ENCODE measurements around the gene CAPN10. TPM values are rescaled to one million over a fixed set of nuclear protein-coding genes. Genes with fewer than 3 reads are reported as not detected.

Gene CAPN10
- total RNA-seq, 1 donor from 2014 or later: 62.7 TPM

DNA sequence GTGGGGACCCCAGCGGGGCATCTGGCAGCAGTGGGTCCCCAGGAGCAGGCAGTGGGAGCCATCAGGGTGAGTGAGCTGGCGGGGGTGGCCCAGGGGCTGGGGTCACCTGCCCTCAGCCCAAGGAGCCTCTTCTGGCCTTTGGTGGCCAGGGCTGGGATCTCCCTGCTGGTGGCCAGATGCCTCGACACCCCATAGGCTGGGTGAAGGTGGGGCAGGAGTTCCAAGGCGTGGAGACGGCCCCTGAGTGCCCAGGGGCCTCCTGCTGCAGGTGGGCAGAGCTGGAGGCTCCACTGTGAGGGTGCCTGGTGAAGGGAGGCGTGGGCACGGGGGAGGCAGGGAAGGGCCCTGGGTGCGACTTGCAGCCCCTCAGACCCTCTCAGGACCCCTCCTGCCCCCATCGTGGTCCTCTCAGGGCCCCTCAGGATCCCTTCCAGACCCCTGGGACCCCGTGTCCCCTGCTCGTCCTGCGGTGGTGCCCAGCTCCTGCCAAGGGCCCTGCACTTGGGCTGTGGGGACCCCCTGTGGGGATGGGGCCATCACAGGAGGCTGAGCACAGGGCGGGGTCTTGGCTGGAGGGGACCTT lies 33.7 kb downstream of the CAPN10 start:
- TF ChIP-seq, protein P1, sequence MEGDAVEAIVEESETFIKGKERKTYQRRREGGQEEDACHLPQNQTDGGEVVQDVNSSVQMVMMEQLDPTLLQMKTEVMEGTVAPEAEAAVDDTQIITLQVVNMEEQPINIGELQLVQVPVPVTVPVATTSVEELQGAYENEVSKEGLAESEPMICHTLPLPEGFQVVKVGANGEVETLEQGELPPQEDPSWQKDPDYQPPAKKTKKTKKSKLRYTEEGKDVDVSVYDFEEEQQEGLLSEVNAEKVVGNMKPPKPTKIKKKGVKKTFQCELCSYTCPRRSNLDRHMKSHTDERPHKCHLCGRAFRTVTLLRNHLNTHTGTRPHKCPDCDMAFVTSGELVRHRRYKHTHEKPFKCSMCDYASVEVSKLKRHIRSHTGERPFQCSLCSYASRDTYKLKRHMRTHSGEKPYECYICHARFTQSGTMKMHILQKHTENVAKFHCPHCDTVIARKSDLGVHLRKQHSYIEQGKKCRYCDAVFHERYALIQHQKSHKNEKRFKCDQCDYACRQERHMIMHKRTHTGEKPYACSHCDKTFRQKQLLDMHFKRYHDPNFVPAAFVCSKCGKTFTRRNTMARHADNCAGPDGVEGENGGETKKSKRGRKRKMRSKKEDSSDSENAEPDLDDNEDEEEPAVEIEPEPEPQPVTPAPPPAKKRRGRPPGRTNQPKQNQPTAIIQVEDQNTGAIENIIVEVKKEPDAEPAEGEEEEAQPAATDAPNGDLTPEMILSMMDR (conservative IDR thresholded peaks at IDR 0.05): no peak
- no peak for DNase-seq (ENCODE audit: low read depth, low spot score)

DNA sequence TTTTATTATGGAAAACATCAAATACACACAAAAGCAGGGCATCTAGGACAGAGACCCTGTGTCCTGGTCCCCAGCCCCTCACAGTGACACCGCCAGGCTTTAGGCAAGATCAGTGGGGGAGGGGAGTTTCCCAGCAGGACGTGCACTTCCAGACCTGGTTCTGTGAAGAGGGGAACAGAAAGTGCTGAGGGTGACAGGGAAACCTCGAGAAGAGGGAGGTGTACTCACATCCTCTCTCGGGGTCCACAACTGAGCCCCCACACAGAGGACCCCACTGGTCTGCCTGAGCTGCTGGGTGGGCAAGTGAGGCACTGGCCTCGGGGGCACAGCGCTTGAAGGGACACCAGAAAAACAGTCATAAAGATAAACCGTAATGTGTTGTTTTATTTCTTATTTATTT lies 34.3 kb downstream of the CAPN10 start:
- Mint-ChIP-seq H3K9me3 (peaks cover 7% of the 10 kb centered on the region), H3K4me1 (no peaks in the 10 kb centered on the region), H3K36me3 (ENCODE audit: low read depth) (peaks cover 14% of the 10 kb centered on the region), H3K27me3 (ENCODE audit: low read depth) (no peaks in the 10 kb centered on the region), H3K4me3 (no peak overlapping the region), H3K27ac (ENCODE audit: unreplicated experiment) (no peak overlapping the region)
- TF ChIP-seq, protein P1 (conservative IDR thresholded peaks at IDR 0.05): no peak
- no peak for DNase-seq (ENCODE audit: low read depth, low spot score)

More for the DNA sequence above, 33.7 kb downstream of the CAPN10 start:
- H3K4me3 Mint-ChIP-seq: no peak overlapping the region
- no peak overlapping the region for H3K27ac Mint-ChIP-seq (ENCODE audit: unreplicated experiment)
- H3K9me3 Mint-ChIP-seq: peaks cover 7% of the 10 kb centered on the region
- H3K4me1 Mint-ChIP-seq: no peaks in the 10 kb centered on the region
- H3K27me3 Mint-ChIP-seq (ENCODE audit: low read depth): no peaks in the 10 kb centered on the region
- peaks cover 14% of the 10 kb centered on the region for H3K36me3 Mint-ChIP-seq (ENCODE audit: low read depth)

DNA sequence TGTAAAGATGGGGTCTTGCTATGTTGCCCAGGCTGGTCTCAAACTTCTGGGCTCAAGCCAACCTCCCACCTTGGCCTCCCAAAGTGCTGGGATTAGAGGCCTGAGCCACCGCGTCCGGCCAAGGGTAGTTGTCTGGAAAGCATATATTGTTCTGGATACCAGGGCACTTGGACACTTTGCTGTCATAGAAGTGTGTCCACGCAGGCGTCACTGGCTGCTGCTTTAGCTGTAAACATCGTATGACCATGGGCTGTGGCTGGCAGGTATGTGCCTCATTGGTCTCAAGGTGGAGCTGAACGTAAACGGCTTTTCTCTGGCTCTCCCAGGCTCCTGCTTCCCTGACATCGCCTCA lies 35.5 kb downstream of the CAPN10 start:
- peaks cover 12% of the 10 kb centered on the region for H3K36me3 Mint-ChIP-seq (ENCODE audit: low read depth)
- H3K27me3 Mint-ChIP-seq (ENCODE audit: low read depth): no peaks in the 10 kb centered on the region
- TF ChIP-seq, protein P1 (conservative IDR thresholded peaks at IDR 0.05): no peak
- H3K9me3 Mint-ChIP-seq: peaks cover 7% of the 10 kb centered on the region
- H3K4me1 Mint-ChIP-seq: no peaks in the 10 kb centered on the region
- DNase-seq (ENCODE audit: low read depth, low spot score): no peak
- H3K4me3 Mint-ChIP-seq: no peak overlapping the region
- no peak overlapping the region for H3K27ac Mint-ChIP-seq (ENCODE audit: unreplicated experiment)

DNA sequence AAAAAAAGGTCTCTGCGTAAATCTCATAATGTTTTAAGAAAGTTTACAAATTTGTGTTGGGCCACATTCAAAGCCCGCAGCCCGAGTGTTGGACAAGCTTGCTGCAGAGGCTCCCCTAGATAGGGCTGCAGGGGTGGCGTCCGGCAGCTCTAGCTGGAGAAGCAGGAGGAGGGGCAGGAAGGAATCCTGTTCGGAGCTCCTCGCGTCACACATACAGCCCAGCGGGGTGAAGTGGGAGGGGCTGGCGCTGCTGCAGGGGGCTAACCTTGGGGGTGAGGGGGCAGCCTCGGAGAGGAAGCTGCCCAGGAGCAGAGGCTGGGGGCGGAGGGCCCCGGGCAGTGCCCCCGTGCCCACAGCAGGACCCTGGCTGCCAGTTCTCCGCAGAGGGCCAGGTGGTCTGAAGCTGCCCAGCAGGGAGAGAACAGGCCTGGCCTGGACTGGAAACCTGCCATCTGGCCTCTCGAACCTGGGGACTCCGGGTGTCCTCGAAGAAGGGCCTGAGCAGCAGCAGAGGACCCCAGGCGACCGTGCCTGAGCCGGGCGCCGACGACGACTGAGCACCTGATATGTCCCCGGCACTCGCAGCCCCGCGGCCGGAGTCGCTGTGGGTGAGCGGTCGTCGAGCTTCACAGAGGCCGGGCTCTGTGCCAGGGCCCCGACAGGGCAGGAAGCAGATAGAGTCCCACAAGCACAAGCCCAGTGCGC lies 36.1 kb downstream of the CAPN10 start:
- TF ChIP-seq, protein P1 (conservative IDR thresholded peaks at IDR 0.05): no peak
- Mint-ChIP-seq H3K27me3 (ENCODE audit: low read depth) (no peaks in the 10 kb centered on the region), H3K4me1 (no peaks in the 10 kb centered on the region), H3K9me3 (peaks cover 6% of the 10 kb centered on the region), H3K4me3 (no peak overlapping the region), H3K27ac (ENCODE audit: unreplicated experiment) (no peak overlapping the region), H3K36me3 (ENCODE audit: low read depth) (peaks cover 11% of the 10 kb centered on the region)
- DNase-seq (ENCODE audit: low read depth, low spot score): no peak

DNA sequence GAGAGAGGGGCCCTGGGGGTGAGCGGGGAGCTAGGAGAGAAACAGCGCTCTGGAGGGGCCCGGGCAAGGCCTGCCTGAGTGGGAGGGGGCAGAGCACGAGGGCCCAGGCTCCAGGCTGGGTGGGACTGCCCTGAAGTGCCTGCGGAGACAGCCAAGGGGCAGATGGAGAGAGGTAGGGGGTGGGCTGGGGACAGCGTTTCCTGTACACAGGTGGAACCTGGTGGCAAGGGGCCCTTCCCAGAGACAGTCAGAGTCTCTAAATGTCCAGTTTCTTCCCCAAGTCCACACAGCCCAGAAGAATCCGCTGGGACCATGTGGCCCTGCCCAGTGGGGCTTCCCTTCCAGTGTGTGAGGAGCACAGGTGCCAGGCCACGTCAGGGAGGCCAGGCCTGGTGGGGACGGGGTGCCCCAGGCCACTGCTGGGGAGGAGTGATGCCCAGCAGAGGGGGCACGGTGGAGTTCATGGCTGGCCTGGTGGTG lies 37.0 kb downstream of the CAPN10 start:
- Mint-ChIP-seq H3K27me3 (ENCODE audit: low read depth) (no peaks in the 10 kb centered on the region), H3K36me3 (ENCODE audit: low read depth) (peaks cover 5% of the 10 kb centered on the region)

More for the DNA sequence above, 37.0 kb downstream of the CAPN10 start:
- TF ChIP-seq, protein P1 (conservative IDR thresholded peaks at IDR 0.05): no peak
- no peak overlapping the region for H3K27ac Mint-ChIP-seq (ENCODE audit: unreplicated experiment)
- no peak for DNase-seq (ENCODE audit: low read depth, low spot score)
- no peak overlapping the region for H3K4me3 Mint-ChIP-seq
- H3K9me3 Mint-ChIP-seq: peaks cover under 1% of the 10 kb centered on the region
- no peaks in the 10 kb centered on the region for H3K4me1 Mint-ChIP-seq

Measured in neural crest cell (in vitro differentiated cells).